ENCODE data around the gene OR5B3.

- TF ChIP-seq CTCF (IDR thresholded peaks at IDR 0.05; ENCODE audit: low read depth, low read length) (no peak), EZH2phosphoT487 (IDR thresholded peaks at IDR 0.05; ENCODE audit: low read depth) (no peak)
Measured at GRCh38 chr11:58391879-58392278, 14.8 kb downstream of the OR5B3 start.
